Activated T-helper 1 cell treated with Interleukin-2 at 50 U/mL for 16 hours (primary cell): Measurements from ENCODE around the gene WEE1.
"Not testable (repeated sequence)": the region's sequence is repeated elsewhere in the genome, so short reads cannot be mapped to it uniquely, and the experiment has no call there.

Experiments
- DNase-seq: peaks from one replicate; pipeline ENCODE4 v3.0.0-alpha.2; 2020; ENCODE audit warnings: low read depth

Gene WEE1

GRCh38 chr11:9623053-9623452 is 49.6 kb downstream of the WEE1 start:
- DNase-seq, result not testable (repeated sequence)

- DNase-seq, result no peak
Observed at GRCh38 chr11:9624448-9624847, 51.0 kb downstream of the WEE1 start.

- DNase-seq, result no peak
Observed at GRCh38 chr11:9625162-9625561, 51.7 kb downstream of the WEE1 start.

GRCh38 chr11:9625728-9626127 is 52.3 kb downstream of the WEE1 start:
- no peak for DNase-seq

GRCh38 chr11:9626496-9627394 is 53.3 kb downstream of the WEE1 start:
- no peak for DNase-seq

GRCh38 chr11:9629064-9629463 is 55.6 kb downstream of the WEE1 start:
- DNase-seq, result no peak

GRCh38 chr11:9633679-9634078 is 60.2 kb downstream of the WEE1 start:
- no peak for DNase-seq

- no peak for DNase-seq
Observed at GRCh38 chr11:9636691-9637090, 63.2 kb downstream of the WEE1 start.

- no peak for DNase-seq
Observed at GRCh38 chr11:9639099-9639498, 65.6 kb downstream of the WEE1 start.
